Daoy (cell line): ENCODE results near the gene TUBAL3. TPM values are rescaled to one million over a fixed set of nuclear protein-coding genes. Genes with fewer than 3 reads are reported as not detected.
A peak's percentile ranks its signal among the peaks of the same experiment; 100 is the strongest.
"Not testable (repeated sequence)": the region's sequence is repeated elsewhere in the genome, so short reads cannot be mapped to it uniquely, and the experiment has no call there.

Experiments used
- DNase-seq: peaks from one replicate; pipeline ENCODE4 v3.0.0-alpha.2; 2015; ENCODE audit warnings: low read depth
- total RNA-seq: library from RNA; depleted of rRNA; stranded (reverse); fragments of >200 nt; shearing (Covaris generic); gene quantifications from 2 replicates; pipeline ENCODE4 v1.2.3, GENCODE V29; 2014

The TUBAL3 gene
- total RNA-seq, 1 experiment from 2014 or later: 0.23 TPM

- DNase-seq: not testable (repeated sequence)
Observed at GRCh38 chr10:5379202-5379601, 25.4 kb downstream of the TUBAL3 start.

- DNase-seq: no peak
Observed at GRCh38 chr10:5376450-5376849, 28.2 kb downstream of the TUBAL3 start.

- DNase-seq: no peak
Observed at GRCh38 chr10:5373891-5374611, 30.6 kb downstream of the TUBAL3 start.

GRCh38 chr10:5373307-5373706 is 31.3 kb downstream of the TUBAL3 start:
- DNase-seq: no peak

GRCh38 chr10:5370493-5371352 is 33.9 kb downstream of the TUBAL3 start:
- DNase-seq: no peak

GRCh38 chr10:5369362-5370158 is 35.1 kb downstream of the TUBAL3 start:
- DNase-seq: no peak

- no peak for DNase-seq
Observed at GRCh38 chr10:5365928-5366327, 38.7 kb downstream of the TUBAL3 start.

GRCh38 chr10:5364890-5365338 is 39.7 kb downstream of the TUBAL3 start, which contains the start of gene UCN3:
Gene UCN3 (plus strand): TSS chr10:5364966. CDS start chr10:5373721, 8,755 bp downstream.
- DNase-seq: no peak

- no peak for DNase-seq
Observed at GRCh38 chr10:5364374-5364773, 40.3 kb downstream of the TUBAL3 start.

GRCh38 chr10:5362873-5363272 is 41.8 kb downstream of the TUBAL3 start:
- no peak for DNase-seq

GRCh38 chr10:5361966-5362365 is 42.7 kb downstream of the TUBAL3 start:
- DNase-seq: no peak

- DNase-seq: no peak
Observed at GRCh38 chr10:5360318-5360915, 44.2 kb downstream of the TUBAL3 start.

- DNase-seq: no peak
Observed at GRCh38 chr10:5356302-5356763, 48.3 kb downstream of the TUBAL3 start.

- DNase-seq: no peak
Observed at GRCh38 chr10:5355594-5356301, 48.9 kb downstream of the TUBAL3 start.

- DNase-seq: no peak
Observed at GRCh38 chr10:5354068-5354467, 50.6 kb downstream of the TUBAL3 start.

- no peak for DNase-seq
Observed at GRCh38 chr10:5349362-5349761, 55.3 kb downstream of the TUBAL3 start.

- no peak for DNase-seq
Observed at GRCh38 chr10:5346881-5347280, 57.7 kb downstream of the TUBAL3 start.

GRCh38 chr10:5344746-5345145 is 59.9 kb downstream of the TUBAL3 start:
- DNase-seq: no peak

- DNase-seq: no peak
Observed at GRCh38 chr10:5343979-5344378, 60.6 kb downstream of the TUBAL3 start.

- peak; percentile 47 for DNase-seq
Observed at GRCh38 chr10:5343561-5343960, 61.1 kb downstream of the TUBAL3 start.
